Activated T-cell treated with anti-CD3 and anti-CD28 coated beads for 1 hour (primary cell): ENCODE measurements around the gene WDR83.
A peak's percentile ranks its signal among the peaks of the same experiment; 100 is the strongest.
"Not testable (repeated sequence)": the region's sequence is repeated elsewhere in the genome, so short reads cannot be mapped to it uniquely, and the experiment has no call there.

Source experiments
- DNase-seq: peaks from one replicate; pipeline ENCODE4 v3.0.0-alpha.2; 2020; ENCODE audit warnings: low read depth

WDR83 gene, protein sequence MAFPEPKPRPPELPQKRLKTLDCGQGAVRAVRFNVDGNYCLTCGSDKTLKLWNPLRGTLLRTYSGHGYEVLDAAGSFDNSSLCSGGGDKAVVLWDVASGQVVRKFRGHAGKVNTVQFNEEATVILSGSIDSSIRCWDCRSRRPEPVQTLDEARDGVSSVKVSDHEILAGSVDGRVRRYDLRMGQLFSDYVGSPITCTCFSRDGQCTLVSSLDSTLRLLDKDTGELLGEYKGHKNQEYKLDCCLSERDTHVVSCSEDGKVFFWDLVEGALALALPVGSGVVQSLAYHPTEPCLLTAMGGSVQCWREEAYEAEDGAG

GRCh38 chr19:12666265-12667048 lies at the start of gene WDR83, which contains the start of gene MAN2B1:
WDR83 (plus strand) TSS chr19:12666807; CDS start chr19:12669791, 2,984 bp downstream.
MAN2B1 (minus strand) TSS chr19:12666742; CDS start chr19:12666701, 41 bp downstream.
- peak; percentile 70 for DNase-seq

DNA sequence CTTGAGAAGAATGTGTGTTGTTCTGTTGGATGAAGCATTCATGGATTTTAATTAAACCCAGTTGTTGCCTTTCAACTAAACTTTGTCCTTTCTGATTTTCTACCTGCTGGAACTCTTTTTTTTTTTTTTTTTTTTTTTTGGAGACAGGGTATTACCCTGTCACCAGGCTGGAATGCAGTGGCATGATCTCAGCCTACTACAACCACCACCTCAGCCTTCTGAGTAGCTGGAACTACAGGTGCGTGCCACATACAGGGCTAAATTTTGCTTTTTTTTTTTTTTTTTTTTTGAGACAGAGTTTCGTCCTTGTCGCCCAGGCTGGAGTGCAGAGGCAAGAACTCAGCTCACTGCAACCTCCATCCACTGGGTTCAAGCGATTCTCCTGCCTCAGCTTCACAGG lies 49.0 kb upstream of the WDR83 start:
- no peak for DNase-seq

DNA sequence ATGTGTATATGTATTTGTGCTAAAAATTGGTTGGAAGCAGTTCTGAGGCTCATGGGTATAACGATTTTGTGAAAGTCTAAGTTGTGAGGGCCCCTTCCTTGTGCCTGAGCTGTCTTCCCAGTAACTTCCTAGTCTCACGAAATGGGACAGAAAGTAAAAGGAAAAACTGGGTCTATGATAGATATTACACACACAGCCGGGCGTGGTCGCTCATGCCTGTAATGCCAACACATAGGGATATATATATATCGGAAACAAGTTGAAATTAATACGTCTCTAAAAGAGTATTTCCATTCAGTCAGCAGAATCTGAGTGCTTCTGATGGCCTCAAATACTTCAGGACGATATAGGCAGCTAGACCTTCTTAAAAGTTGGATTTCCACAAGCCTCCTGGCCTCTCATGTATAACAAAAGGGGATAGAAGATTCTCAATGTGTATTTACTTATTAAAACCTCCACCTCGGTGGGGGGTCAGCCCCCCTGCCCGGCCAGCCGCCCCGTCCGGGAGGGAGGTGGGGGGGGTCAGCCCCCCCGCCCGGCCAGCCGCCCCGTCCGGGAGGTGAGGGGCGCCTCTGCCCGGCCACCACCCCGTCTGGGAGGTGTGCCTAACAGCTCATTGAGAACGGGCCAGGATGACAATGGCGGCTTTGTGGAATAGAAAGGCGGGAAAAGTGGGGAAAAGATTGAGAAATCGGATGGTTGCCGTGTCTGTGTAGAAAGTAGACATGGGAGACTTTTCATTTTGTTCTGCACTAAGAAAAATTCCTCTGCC lies 45.2 kb upstream of the WDR83 start:
- not testable (repeated sequence) for DNase-seq

DNA sequence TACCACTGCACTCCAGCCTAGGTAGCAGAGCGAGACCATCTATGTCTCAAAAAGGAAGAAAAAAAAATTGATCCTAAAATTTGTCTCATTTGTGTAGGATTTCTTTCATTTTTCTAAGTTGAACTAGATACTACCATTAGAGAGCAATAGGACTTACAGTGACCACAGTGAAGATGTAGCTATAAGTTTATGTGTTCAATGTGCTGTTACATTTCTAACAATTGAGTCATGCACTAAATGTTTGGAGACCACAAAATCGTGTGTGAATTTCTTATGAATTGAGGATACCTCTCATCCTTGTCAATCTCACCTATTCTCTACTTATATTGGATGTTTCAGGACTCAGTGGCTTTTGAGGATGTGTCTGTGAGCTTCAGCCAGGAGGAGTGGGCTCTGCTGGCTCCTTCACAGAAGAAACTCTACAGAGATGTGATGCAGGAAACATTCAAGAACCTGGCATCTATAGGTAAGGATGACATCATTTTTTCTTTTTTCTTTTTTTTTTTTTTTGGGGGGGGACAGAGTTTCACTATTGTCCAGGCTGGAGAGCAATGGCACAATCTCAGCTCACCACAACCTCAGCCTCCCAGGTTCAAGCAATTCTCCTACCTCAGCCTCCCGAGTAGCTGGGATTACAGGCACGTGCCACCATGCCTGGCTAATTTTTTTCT lies 43.1 kb upstream of the WDR83 start:
- DNase-seq, result no peak

DNA sequence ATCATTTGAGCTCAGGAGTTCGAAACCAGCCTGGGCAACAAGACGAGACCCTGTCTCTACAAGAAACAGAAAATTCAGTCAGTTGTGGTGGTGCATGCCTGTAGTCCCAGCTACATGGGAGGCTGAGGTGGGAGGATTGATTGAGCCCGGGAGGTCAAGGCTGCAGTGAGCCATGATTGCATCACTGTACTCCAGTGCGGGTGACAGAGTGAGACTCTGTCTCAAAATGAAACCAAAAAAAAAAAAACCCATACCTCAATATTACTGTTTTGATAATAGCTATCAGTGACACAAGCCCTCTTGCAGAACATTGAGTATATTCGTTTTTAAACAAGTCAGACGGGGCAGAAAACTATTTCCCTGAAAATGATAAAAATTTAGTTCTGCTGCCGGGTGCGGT lies 39.6 kb upstream of the WDR83 start:
- no peak for DNase-seq

DNA sequence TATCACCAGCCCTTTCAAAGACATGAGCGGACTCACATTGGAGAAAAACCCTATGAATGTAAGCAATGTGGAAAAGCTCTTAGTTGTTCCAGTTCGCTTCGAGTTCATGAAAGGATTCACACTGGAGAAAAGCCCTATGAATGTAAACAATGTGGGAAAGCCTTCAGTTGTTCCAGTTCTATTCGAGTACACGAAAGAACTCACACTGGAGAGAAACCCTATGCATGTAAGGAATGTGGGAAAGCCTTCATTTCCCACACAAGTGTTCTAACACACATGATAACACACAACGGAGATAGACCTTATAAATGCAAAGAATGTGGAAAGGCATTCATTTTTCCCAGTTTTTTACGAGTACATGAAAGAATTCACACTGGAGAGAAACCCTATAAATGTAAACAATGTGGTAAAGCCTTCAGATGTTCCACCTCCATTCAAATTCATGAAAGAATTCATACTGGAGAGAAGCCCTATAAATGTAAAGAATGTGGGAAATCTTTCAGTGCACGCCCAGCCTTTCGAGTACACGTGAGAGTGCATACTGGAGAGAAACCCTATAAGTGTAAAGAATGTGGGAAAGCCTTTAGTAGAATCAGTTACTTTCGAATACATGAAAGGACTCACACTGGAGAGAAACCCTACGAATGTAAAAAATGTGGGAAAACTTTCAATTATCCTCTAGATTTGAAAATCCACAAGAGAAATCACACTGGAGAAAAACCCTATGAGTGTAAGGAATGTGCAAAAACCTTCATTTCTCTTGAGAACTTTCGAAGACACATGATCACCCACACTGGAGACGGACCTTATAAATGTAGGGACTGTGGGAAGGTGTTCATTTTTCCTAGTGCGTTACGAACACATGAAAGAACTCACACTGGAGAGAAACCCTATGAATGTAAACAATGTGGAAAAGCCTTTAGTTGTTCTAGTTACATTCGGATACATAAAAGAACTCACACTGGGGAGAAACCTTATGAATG lies 38.3 kb upstream of the WDR83 start:
- DNase-seq, result no peak

GRCh38 chr19:12629215-12629614 lies 37.4 kb upstream of the WDR83 start:
- DNase-seq, result no peak

DNA sequence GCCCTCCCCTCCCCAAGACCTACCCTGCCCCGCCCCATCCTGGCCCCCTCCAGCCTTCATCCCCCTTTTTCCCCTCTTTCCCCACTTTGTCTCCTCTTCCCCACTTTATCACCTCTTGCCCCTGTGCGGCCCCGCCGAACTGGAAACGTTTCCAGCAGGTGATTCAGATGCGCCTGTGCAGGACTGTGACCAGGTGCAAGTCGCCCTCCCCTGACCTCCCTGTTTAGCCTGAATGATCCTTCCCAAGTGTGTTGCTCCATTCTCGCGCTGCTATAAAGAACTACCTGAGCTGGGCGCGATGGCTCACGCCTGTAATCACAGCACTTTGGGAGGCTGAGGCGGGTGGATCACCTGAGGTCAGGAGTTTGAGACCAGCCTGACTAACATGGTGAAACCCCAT lies 30.0 kb upstream of the WDR83 start:
- DNase-seq, result no peak

DNA sequence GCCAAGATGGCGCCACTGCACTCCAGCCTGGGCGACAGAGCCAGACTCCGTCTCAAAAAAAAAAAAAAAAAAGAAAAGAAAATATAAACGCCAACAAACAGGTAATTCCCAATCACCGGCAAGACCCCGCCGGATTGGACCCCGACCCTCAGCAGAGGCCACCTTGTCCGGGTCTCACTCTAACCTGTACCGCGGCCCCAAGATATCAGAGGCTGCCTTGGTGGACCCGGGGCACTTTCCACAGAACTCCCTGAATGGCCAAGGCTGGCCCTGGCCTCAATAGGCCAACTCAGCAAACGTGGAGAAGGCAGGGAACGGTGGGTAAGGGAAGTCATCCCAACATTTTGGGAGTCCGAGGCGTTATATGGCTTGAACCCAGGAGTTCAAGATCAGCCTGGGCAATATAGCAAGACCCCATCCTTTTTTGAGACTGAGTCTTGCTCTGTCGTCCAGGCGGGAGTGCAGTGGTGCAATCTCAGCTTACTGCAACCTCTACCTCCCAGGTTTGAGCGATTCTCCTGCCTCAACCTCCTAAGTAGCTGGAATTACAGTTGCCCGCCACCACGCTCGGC lies 27.9 kb upstream of the WDR83 start:
- no peak for DNase-seq

GRCh38 chr19:12639901-12640613 lies 26.6 kb upstream of the WDR83 start:
- peak; percentile 77 for DNase-seq

DNA sequence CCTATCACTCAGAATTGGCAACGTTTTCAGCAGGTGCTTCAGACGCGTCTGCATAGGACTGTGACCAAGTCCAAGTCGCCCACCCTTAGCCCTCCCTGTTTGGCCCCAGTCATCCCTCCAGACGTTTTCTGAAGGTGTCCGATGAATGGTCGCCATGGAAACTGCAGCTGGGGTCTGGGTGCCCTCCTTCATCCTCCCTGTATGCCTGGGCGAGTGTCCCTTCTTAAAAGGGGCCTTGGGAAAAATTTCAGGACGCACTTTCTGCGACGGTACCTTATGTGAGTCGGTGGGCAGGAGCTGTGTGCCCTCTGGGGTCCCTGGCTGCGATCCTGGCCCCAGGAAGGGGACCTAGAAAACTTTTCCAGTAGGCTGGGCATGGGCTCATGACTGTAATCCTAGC lies 25.2 kb upstream of the WDR83 start:
- no peak for DNase-seq

DNA sequence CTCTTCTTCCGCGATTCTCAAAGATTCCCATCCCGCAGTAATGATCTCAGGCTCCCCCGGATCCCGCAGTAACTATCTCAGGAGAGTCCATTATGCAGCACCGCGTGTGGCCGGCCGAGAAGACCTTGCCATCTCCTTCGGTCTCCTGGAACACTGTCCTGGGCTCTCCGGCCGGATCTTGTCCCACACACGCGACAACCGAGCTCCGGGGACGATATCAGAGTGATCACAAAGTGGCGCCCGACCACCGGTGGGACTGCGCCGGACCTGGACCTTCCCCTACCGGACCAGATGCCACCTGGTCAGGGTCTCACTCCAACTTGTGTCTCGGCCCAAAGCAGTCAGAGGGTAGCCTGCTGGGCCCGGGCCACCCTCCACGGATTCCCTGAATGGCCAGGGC lies 24.1 kb upstream of the WDR83 start:
- no peak for DNase-seq

GRCh38 chr19:12643716-12644115 lies 22.9 kb upstream of the WDR83 start:
- not testable (repeated sequence) for DNase-seq

GRCh38 chr19:12646551-12646950 lies 20.1 kb upstream of the WDR83 start:
- no peak for DNase-seq

GRCh38 chr19:12647047-12647446 lies 19.6 kb upstream of the WDR83 start:
- no peak for DNase-seq

- no peak for DNase-seq
Observed at GRCh38 chr19:12647490-12648071, 19.0 kb upstream of the WDR83 start.

DNA sequence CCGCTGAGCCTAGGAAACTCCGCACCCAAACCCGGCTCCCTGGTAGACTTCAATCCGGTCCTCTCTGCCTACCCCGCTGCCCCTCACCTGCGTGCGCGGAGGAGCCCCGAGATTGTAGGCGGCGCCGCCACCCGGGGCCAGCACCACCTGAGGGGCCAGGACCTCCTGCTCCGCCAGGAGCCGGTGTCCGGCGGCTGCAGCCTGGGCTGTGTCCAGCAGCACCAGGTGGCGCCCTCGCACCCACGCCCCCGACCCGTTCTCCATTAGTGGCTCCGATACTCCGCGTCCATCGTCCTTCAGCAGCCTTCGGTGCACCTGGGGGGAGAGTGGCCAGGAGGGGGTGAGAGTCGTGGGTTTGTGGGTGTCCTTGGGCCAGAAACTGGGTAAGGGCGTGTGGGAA lies 18.5 kb upstream of the WDR83 start:
- no peak for DNase-seq

DNA sequence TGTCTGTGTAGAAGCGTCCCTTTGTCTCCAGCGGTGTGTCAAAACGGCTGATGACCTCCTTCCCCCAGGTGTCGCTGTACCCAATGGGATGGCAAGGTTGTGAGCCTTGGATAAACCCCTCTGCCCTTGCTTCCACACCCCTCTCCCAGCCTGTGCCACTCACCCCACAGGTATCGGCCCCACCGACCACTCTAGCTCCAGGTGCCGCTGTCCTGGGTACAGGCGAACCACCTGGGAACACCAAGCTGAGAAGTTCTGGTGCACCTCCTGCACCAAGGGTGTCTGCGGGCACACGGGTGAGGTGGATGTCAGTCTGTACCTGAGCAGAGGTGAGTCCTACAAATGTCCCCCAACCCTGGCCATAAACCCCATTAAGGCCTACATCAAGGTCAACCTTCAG lies 16.7 kb upstream of the WDR83 start:
- no peak for DNase-seq

- DNase-seq, result no peak
Observed at GRCh38 chr19:12652219-12652618, 14.4 kb upstream of the WDR83 start.
